HG02938 (cell line): ENCODE data around the gene OTOP1.
"Not testable (repeated sequence)": the region's sequence is repeated elsewhere in the genome, so short reads cannot be mapped to it uniquely, and the experiment has no call there.

Experiments used
- ATAC-seq: cut with Tn5 transposase; IDR thresholded peaks from one replicate; pipeline ENCODE4 v1.9.1; 2021; ENCODE audit warnings: mild to moderate bottlenecking, moderate library complexity; ENCODE audit not compliant: unreplicated experiment

OTOP1 gene

DNA sequence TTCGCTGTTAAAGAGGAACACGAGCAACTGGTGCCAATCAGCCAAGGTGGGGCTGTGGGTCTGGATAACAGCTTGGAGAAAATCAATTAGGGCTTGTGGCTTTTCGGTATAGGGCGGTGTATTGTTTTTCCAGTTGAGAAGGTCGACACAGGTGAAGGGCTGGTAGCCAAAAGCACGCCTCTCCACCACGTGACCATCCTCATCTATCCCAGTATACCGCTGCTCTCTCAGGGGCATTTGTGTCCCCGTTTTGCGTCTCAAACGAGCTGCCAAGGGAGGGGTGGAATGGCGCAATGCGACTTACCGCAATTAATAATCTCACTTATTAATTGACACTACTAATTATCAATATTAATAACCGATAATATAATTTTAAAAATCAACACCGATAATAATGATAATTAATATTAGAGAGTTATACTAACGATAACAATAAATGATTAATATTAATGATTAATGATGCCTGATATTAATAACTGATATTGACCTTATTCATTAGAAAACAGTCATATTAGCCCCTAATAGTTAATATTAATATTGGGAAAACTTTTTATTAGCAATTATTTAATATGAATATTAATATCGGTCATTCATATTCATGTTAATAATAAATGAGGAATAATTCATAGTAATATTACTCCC, 62.1 kb downstream of the OTOP1 start:
- ATAC-seq, result not testable (repeated sequence)

DNA sequence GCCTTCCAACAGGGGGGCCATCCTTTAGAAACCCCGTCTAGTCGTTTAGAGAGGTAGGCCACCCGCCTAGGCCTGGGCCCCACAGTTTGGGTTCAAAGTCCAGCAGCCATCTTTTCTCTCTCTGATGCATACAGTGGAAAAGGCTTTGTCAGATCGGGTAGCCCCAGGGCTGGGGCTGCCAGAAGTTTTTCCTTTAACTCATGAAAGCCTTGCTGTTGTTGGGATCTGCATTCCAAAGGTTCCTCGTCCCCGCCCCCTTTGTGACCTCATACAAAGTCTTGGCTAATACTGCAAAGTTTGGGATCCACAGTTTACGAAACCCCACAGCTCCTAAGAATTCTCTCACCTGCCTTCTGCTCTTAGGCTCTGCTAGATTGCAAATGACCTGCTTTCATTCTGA, 64.5 kb downstream of the OTOP1 start:
- not testable (repeated sequence) for ATAC-seq

DNA sequence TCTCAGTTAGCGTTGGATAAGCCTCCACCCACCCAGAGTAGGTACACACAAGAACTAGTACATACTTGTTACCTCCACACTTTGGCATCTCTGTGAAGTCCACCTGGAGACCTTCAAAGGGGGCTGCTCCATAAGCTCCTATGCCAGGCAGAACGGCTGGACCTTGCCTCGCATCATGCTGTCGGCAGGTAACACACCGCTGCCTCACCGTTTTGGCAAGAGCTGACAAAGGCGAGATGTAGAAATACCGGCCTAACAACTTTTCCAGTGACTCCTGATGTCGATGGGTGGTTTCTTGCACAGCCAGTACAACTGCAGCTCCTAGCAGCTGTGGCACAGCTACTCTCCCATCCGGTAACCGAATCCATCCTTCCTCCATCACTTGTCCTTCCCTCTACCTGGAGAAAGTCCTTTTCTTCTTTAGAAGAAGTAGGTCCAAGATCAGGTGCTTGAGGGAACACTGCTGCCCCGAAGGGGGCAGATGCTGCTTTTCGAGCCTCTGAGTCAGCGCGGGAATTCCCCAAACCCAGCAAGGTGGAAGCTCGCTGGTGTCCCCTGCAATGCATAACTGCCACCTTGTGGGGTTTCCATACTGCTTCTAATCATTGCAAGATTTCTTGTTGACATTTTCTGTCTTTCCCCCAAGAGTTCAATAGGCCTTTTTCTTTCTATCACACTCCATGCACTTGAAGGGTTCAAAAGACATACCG, 65.6 kb downstream of the OTOP1 start:
- not testable (repeated sequence) for ATAC-seq

DNA sequence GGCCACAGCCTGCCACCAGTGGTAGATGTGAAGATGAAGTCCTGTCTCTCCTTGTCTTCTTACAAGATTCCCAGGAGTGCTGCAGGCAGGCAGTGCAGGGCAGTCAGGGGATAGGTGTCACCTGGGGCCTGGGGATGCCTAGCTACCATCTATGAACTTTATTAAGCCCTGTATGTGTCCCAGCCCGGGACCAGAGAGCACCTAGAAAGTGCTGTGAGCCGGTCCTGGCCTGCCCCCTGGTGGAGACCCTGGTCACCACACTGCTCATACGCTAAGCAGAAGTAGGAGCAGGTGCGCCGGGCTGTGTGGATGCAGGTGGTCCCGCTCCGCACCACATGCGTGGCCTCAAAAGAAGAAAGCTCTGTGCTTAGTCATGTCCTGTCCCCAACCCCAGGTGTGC, 81.1 kb downstream of the OTOP1 start:
- ATAC-seq, result not testable (repeated sequence)

DNA sequence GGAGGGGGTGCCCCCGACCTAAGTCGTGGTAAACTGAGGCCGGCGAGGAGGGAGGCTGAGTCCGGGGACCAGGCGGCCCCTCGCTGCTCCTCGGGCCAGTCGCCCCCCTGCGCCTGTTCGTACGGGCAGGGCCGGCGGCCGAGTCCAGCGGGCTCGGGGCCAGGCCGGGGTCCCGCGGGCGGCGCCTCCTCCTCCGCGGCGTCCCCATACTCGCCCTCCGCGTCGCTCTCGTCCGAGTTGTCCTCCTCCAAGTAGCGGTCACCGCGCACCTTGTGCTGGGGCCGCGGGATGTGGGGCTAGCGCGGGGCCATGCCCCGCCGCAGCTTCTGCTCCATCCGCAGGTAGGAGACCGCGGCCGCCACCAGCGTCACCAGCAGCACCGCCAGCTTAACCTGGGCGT, 83.4 kb downstream of the OTOP1 start:
- not testable (repeated sequence) for ATAC-seq

DNA sequence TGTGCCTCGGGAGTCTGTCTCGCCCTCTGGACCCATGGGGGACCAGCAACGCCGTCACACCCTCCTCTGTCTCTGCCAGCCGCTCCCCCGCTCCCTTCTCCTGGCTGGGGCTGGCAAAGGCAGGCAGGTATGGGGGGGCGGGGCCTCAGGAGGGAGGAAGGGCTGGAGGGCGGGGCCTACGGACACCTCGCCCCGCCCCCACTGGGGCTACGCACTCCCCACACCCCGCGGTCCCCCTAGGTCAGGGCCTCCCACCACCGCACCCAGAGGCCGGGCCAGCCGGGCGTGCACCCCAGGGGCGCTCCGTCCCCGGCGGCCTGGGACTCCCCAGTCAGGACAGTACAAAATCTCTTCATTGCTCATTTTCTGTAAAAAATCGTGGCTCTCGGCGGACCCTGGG, 84.0 kb downstream of the OTOP1 start:
- not testable (repeated sequence) for ATAC-seq

DNA sequence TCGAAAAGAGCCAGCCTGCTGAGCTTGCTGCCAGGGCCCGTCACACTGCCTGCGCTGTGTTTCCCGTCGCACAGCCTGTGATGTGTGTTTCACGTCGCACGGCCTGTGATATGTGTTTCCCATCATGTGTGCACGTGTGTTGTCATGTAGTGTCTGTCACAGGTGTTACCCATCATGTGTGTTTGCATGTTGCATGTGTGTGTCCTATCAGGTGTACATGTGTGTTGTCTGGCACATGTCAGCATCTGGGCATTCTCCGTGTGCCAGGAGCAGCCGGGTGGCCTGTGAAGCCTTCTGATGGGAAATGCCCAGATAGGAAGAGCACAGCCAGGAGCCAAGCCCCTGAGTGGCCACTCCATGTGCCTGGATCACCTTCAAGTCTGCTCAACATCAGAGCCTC, 85.5 kb downstream of the OTOP1 start:
- ATAC-seq, result not testable (repeated sequence)
